HEK293 (cell line): ENCODE measurements around the gene GMDS.

ENCODE experiments used
- GLIS1 ChIP-seq: fragments of 450-650 bp; formaldehyde crosslinking; IDR thresholded peaks from 2 replicates; pipeline ENCODE4 v1.5.1; 2016; ENCODE audit warnings: missing biosample characterization, missing genetic modification characterization
- GLIS2 ChIP-seq: fragments of 450-650 bp; formaldehyde crosslinking; IDR thresholded peaks from 2 replicates; pipeline ENCODE4 v1.5.1; 2016; ENCODE audit warnings: missing biosample characterization, missing genetic modification characterization
- HOXC10 ChIP-seq: sonication (generic); formaldehyde crosslinking; IDR thresholded peaks from 2 replicates; pipeline ENCODE4 v1.8.1; 2023; ENCODE audit warnings: mild to moderate bottlenecking, missing genetic modification reagents
- KLF7 ChIP-seq: fragments of 450-650 bp; formaldehyde crosslinking; IDR thresholded peaks from 2 replicates; pipeline ENCODE4 v1.5.1; 2016; ENCODE audit warnings: missing biosample characterization, missing genetic modification characterization, borderline replicate concordance
- KLF8 ChIP-seq: fragments of 450-650 bp; formaldehyde crosslinking; IDR thresholded peaks from 2 replicates; pipeline ENCODE4 v1.5.1; 2016; ENCODE audit warnings: missing biosample characterization, missing genetic modification characterization
- KLF9 ChIP-seq: fragments of 450-650 bp; formaldehyde crosslinking; IDR thresholded peaks from 2 replicates; pipeline ENCODE4 v1.5.1; 2016; ENCODE audit warnings: missing biosample characterization, missing genetic modification characterization, low read depth
- SALL2 ChIP-seq: fragments of 450-650 bp; formaldehyde crosslinking; IDR thresholded peaks from 2 replicates; pipeline ENCODE4 v1.5.0; 2017; ENCODE audit warnings: missing biosample characterization, mild to moderate bottlenecking, missing genetic modification characterization, borderline replicate concordance
- SCRT2 ChIP-seq: fragments of 450-650 bp; formaldehyde crosslinking; IDR thresholded peaks from 2 replicates; pipeline ENCODE4 v1.5.1; 2016; ENCODE audit warnings: missing biosample characterization, missing genetic modification characterization
- ZFHX2 ChIP-seq: fragments of 450-650 bp; formaldehyde crosslinking; conservative IDR thresholded peaks from 2 replicates; pipeline ENCODE4 v1.5.1; 2016; ENCODE audit warnings: missing biosample characterization, missing genetic modification characterization
- ZIC2 ChIP-seq: fragments of 450-650 bp; formaldehyde crosslinking; IDR thresholded peaks from 2 replicates; pipeline ENCODE4 v1.5.1; 2016; ENCODE audit warnings: missing biosample characterization, missing genetic modification characterization
- ZNF112 ChIP-seq: fragments of 450-650 bp; formaldehyde crosslinking; IDR thresholded peaks from 2 replicates; pipeline ENCODE4 v1.5.0; 2017; ENCODE audit warnings: missing biosample characterization, missing genetic modification characterization
- ZNF146 ChIP-seq: fragments of 450-650 bp; formaldehyde crosslinking; IDR thresholded peaks from 2 replicates; pipeline ENCODE4 v1.5.1; 2016; ENCODE audit warnings: missing biosample characterization, missing genetic modification characterization
- ZNF2 ChIP-seq: fragments of 450-650 bp; formaldehyde crosslinking; IDR thresholded peaks from 2 replicates; pipeline ENCODE4 v1.5.1; 2016; ENCODE audit warnings: missing biosample characterization, missing genetic modification characterization
- ZNF221 ChIP-seq: fragments of 450-650 bp; formaldehyde crosslinking; IDR thresholded peaks from 2 replicates; pipeline ENCODE4 v1.5.1; 2017; ENCODE audit warnings: missing biosample characterization, missing genetic modification characterization, borderline replicate concordance
- ZNF23 ChIP-seq: fragments of 450-650 bp; formaldehyde crosslinking; IDR thresholded peaks from 2 replicates; pipeline ENCODE4 v1.5.1; 2016; ENCODE audit warnings: missing biosample characterization, missing genetic modification characterization, borderline replicate concordance
- ZNF248 ChIP-seq: fragments of 450-650 bp; formaldehyde crosslinking; IDR thresholded peaks from 2 replicates; pipeline ENCODE4 v1.5.1; 2017; ENCODE audit warnings: missing biosample characterization, missing genetic modification characterization
- ZNF266 ChIP-seq: fragments of 450-650 bp; formaldehyde crosslinking; IDR thresholded peaks from 2 replicates; pipeline ENCODE4 v1.5.1; 2016; ENCODE audit warnings: missing biosample characterization, missing genetic modification characterization, low read depth
- ZNF292 ChIP-seq: fragments of 450-650 bp; formaldehyde crosslinking; IDR thresholded peaks from 2 replicates; pipeline ENCODE4 v1.5.1; 2016; ENCODE audit warnings: low read depth, missing biosample characterization, missing genetic modification characterization, borderline replicate concordance
- ZNF354C ChIP-seq: fragments of 450-650 bp; formaldehyde crosslinking; IDR thresholded peaks from 2 replicates; pipeline ENCODE4 v1.5.1; 2016; ENCODE audit warnings: missing biosample characterization, missing genetic modification characterization, low read depth, borderline replicate concordance
- ZNF394 ChIP-seq: fragments of 450-650 bp; formaldehyde crosslinking; IDR thresholded peaks from 2 replicates; pipeline ENCODE4 v1.5.1; 2016; ENCODE audit warnings: missing biosample characterization, missing genetic modification characterization, mild to moderate bottlenecking, moderate library complexity, borderline replicate concordance
- ZNF558 ChIP-seq: fragments of 450-650 bp; formaldehyde crosslinking; IDR thresholded peaks from 2 replicates; pipeline ENCODE4 v1.5.1; 2016; ENCODE audit warnings: missing biosample characterization, missing genetic modification characterization
- ZNF610 ChIP-seq: fragments of 450-650 bp; formaldehyde crosslinking; IDR thresholded peaks from 2 replicates; pipeline ENCODE4 v1.5.1; 2016; ENCODE audit warnings: missing biosample characterization, missing genetic modification characterization, borderline replicate concordance
- ZNF768 ChIP-seq: fragments of 450-650 bp; formaldehyde crosslinking; IDR thresholded peaks from 2 replicates; pipeline ENCODE4 v1.5.1; 2018; ENCODE audit warnings: missing biosample characterization, mild to moderate bottlenecking, missing genetic modification characterization
- ZNF785 ChIP-seq: fragments of 450-650 bp; formaldehyde crosslinking; IDR thresholded peaks from 2 replicates; pipeline ENCODE4 v1.5.1; 2016; ENCODE audit warnings: missing biosample characterization, missing genetic modification characterization
- ZNF837 ChIP-seq: fragments of 450-650 bp; formaldehyde crosslinking; IDR thresholded peaks from 2 replicates; pipeline ENCODE4 v1.5.1; 2016; ENCODE audit warnings: missing biosample characterization, missing genetic modification characterization
- ZNF843 ChIP-seq: fragments of 450-650 bp; formaldehyde crosslinking; IDR thresholded peaks from 2 replicates; pipeline ENCODE4 v1.5.1; 2016; ENCODE audit warnings: missing biosample characterization, missing genetic modification characterization
- TF ChIP-seq, protein P1 (sequence below): fragments of 450-650 bp; formaldehyde crosslinking; IDR thresholded peaks from 2 replicates; pipeline ENCODE4 v1.5.0; 2017; ENCODE audit warnings: missing biosample characterization, missing genetic modification characterization, borderline replicate concordance
- TF ChIP-seq, protein P2 (sequence below): fragments of 450-650 bp; formaldehyde crosslinking; IDR thresholded peaks from 2 replicates; pipeline ENCODE4 v1.5.1; 2016; ENCODE audit warnings: missing biosample characterization, missing genetic modification characterization, low read depth
- TF ChIP-seq, protein P3 (sequence below): fragments of 450-650 bp; formaldehyde crosslinking; IDR thresholded peaks from 2 replicates; pipeline ENCODE4 v1.5.1; 2016; ENCODE audit warnings: missing biosample characterization, missing genetic modification characterization
- TF ChIP-seq, protein P4 (sequence below): fragments of 450-650 bp; formaldehyde crosslinking; IDR thresholded peaks from 2 replicates; pipeline ENCODE4 v1.5.1; 2017; ENCODE audit warnings: missing biosample characterization, missing genetic modification characterization
- TF ChIP-seq, protein P5 (sequence below): fragments of 450-650 bp; formaldehyde crosslinking; IDR thresholded peaks from 2 replicates; pipeline ENCODE4 v1.5.1; 2016; ENCODE audit warnings: missing biosample characterization, missing genetic modification characterization
- TF ChIP-seq, protein P6 (sequence below): fragments of 450-650 bp; formaldehyde crosslinking; IDR thresholded peaks from 2 replicates; pipeline ENCODE4; 2016; ENCODE audit warnings: missing biosample characterization, missing genetic modification characterization

The GMDS gene

DNA sequence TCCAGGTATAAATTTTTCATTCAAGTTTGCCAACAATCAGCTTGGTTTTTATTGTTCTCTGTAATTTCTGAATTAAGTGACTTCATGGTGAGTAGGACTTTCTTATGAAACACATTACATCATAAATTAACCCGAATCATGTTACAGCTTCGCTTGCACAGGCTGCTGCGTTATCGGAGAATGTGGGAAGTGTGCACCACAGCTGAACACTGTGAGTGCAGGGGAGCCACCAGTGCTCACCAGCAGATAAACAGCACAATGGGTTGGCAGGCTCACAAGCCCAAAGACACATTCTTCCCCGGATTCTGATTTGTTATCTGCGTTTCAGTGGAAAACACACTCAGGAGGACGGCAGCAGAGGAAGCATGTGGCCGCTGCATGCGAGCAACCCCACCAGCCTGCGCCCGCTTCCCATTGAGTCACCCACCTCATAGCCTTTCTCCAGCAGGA is 121.1 kb downstream of the GMDS start (continued):
- TF ChIP-seq, protein P1, sequence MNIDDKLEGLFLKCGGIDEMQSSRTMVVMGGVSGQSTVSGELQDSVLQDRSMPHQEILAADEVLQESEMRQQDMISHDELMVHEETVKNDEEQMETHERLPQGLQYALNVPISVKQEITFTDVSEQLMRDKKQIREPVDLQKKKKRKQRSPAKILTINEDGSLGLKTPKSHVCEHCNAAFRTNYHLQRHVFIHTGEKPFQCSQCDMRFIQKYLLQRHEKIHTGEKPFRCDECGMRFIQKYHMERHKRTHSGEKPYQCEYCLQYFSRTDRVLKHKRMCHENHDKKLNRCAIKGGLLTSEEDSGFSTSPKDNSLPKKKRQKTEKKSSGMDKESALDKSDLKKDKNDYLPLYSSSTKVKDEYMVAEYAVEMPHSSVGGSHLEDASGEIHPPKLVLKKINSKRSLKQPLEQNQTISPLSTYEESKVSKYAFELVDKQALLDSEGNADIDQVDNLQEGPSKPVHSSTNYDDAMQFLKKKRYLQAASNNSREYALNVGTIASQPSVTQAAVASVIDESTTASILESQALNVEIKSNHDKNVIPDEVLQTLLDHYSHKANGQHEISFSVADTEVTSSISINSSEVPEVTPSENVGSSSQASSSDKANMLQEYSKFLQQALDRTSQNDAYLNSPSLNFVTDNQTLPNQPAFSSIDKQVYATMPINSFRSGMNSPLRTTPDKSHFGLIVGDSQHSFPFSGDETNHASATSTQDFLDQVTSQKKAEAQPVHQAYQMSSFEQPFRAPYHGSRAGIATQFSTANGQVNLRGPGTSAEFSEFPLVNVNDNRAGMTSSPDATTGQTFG (tag by site-specific recombination): no peak
- TF ChIP-seq ZNF221 (tag by site-specific recombination): no peak
- TF ChIP-seq HOXC10 (CRISPR knock-in tag): no peak
- TF ChIP-seq ZNF785: no peak
- no peak for TF ChIP-seq ZNF837 (tag by site-specific recombination)
- TF ChIP-seq KLF9: no peak
- no peak for TF ChIP-seq ZNF843 (tag by site-specific recombination)
- no peak for TF ChIP-seq GLIS2 (tag by site-specific recombination)
- TF ChIP-seq ZNF768 (tag by site-specific recombination): no peak
- TF ChIP-seq ZNF146 (tag by site-specific recombination): no peak
- TF ChIP-seq, protein P2, sequence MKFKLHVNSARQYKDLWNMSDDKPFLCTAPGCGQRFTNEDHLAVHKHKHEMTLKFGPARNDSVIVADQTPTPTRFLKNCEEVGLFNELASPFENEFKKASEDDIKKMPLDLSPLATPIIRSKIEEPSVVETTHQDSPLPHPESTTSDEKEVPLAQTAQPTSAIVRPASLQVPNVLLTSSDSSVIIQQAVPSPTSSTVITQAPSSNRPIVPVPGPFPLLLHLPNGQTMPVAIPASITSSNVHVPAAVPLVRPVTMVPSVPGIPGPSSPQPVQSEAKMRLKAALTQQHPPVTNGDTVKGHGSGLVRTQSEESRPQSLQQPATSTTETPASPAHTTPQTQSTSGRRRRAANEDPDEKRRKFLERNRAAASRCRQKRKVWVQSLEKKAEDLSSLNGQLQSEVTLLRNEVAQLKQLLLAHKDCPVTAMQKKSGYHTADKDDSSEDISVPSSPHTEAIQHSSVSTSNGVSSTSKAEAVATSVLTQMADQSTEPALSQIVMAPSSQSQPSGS: peak; percentile 97
- TF ChIP-seq, protein P3, sequence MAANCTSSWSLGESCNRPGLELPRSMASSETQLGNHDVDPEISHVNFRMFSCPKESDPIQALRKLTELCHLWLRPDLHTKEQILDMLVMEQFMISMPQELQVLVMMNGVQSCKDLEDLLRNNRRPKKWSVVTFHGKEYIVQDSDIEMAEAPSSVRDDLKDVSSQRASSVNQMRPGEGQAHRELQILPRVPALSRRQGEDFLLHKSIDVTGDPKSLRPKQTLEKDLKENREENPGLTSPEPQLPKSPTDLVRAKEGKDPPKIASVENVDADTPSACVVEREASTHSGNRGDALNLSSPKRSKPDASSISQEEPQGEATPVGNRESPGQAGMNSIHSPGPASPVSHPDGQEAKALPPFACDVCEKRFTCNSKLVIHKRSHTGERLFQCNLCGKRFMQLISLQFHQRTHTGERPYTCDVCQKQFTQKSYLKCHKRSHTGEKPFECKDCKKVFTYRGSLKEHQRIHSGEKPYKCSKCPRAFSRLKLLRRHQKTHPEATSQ (tag by site-specific recombination): no peak
- no peak for TF ChIP-seq ZNF266 (tag by site-specific recombination)
- no peak for TF ChIP-seq ZNF354C
- no peak for TF ChIP-seq KLF7
- no peak for TF ChIP-seq ZNF292 (tag by site-specific recombination)
- TF ChIP-seq ZNF248 (tag by site-specific recombination): no peak
- no peak for TF ChIP-seq ZNF558 (tag by site-specific recombination)
- TF ChIP-seq, protein P4, sequence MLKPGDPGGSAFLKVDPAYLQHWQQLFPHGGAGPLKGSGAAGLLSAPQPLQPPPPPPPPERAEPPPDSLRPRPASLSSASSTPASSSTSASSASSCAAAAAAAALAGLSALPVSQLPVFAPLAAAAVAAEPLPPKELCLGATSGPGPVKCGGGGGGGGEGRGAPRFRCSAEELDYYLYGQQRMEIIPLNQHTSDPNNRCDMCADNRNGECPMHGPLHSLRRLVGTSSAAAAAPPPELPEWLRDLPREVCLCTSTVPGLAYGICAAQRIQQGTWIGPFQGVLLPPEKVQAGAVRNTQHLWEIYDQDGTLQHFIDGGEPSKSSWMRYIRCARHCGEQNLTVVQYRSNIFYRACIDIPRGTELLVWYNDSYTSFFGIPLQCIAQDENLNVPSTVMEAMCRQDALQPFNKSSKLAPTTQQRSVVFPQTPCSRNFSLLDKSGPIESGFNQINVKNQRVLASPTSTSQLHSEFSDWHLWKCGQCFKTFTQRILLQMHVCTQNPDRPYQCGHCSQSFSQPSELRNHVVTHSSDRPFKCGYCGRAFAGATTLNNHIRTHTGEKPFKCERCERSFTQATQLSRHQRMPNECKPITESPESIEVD (tag by site-specific recombination): peak; percentile 83
- no peak for TF ChIP-seq ZNF23 (tag by site-specific recombination)
- TF ChIP-seq, protein P5, sequence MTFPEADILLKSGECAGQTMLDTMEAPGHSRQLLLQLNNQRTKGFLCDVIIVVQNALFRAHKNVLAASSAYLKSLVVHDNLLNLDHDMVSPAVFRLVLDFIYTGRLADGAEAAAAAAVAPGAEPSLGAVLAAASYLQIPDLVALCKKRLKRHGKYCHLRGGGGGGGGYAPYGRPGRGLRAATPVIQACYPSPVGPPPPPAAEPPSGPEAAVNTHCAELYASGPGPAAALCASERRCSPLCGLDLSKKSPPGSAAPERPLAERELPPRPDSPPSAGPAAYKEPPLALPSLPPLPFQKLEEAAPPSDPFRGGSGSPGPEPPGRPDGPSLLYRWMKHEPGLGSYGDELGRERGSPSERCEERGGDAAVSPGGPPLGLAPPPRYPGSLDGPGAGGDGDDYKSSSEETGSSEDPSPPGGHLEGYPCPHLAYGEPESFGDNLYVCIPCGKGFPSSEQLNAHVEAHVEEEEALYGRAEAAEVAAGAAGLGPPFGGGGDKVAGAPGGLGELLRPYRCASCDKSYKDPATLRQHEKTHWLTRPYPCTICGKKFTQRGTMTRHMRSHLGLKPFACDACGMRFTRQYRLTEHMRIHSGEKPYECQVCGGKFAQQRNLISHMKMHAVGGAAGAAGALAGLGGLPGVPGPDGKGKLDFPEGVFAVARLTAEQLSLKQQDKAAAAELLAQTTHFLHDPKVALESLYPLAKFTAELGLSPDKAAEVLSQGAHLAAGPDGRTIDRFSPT: no peak
- TF ChIP-seq ZNF2 (tag by site-specific recombination): peak; percentile 80; the same call in 1 of the 2 replicates
- TF ChIP-seq ZNF394: no peak
- no peak for TF ChIP-seq SALL2 (tag by site-specific recombination)
- no peak for TF ChIP-seq GLIS1 (tag by site-specific recombination)
- TF ChIP-seq ZNF112 (tag by site-specific recombination): no peak
- TF ChIP-seq ZNF610 (tag by site-specific recombination): no peak
- TF ChIP-seq, protein P6, sequence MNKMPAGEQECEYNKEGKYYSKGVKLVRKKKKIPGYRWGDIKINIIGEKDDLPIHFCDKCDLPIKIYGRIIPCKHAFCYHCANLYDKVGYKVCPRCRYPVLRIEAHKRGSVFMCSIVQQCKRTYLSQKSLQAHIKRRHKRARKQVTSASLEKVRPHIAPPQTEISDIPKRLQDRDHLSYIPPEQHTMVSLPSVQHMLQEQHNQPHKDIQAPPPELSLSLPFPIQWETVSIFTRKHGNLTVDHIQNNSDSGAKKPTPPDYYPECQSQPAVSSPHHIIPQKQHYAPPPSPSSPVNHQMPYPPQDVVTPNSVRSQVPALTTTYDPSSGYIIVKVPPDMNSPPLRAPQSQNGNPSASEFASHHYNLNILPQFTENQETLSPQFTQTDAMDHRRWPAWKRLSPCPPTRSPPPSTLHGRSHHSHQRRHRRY (tag by site-specific recombination): no peak
- peak; percentile 61 for TF ChIP-seq ZIC2 (tag by site-specific recombination)
- TF ChIP-seq ZFHX2 (tag by site-specific recombination): no peak
- no peak for TF ChIP-seq KLF8 (tag by site-specific recombination)
- no peak for TF ChIP-seq SCRT2 (tag by site-specific recombination)
